Lower leg skin (tissue), 4 donors: Measurements from ENCODE around the gene GRAMD2B. TPM values are rescaled to one million over a fixed set of nuclear protein-coding genes. Genes with fewer than 3 reads are reported as not detected.

Experiments used
- DNase-seq, 2 donors: peaks; one replicate each; pipeline ENCODE4 v3.0.0-alpha.2; 2019; ENCODE audit warnings: low spot score in 2 of 2
- H3K4me3 ChIP-seq: fragments of 200-600 bp; sonication (generic); 2 replicates; pipeline ENCODE4 v1.5.1; 2017; ENCODE audit warnings: mild to moderate bottlenecking, low read depth; ENCODE audit not compliant: poor library complexity, severe bottlenecking
- POLR2A ChIP-seq, 2 donors: fragments of 450-650 bp; IDR thresholded peaks; one replicate each; pipeline ENCODE4 v1.6.1; 2016 to 2017; ENCODE audit warnings: antibody characterized with exemption in 2 of 2, mild to moderate bottlenecking in 1 of 2, moderate library complexity in 1 of 2
- WGBS, 2 donors: methylation state at CpG; one replicate each; pipeline ENCODE4 v1.1.5; 2018; 5-methylcytosine and 5-hydroxymethylcytosine counted together
- intact Hi-C: fragments of 100-400 bp; cut with DNase I; formaldehyde crosslinking; loops from one replicate; pipeline ENCODE4 v1.15.0; 2023; ENCODE audit warnings: low total_unique reads
- total RNA-seq, 4 donors: library from RNA; depleted of rRNA; stranded (reverse); fragments of >200 nt; gene quantifications; one replicate each; pipeline ENCODE4 v1.1.0, GENCODE V29; 2016
- TF ChIP-seq, protein P1 (sequence below), 3 donors: fragments of 450-650 bp; IDR thresholded peaks; one replicate each; pipeline ENCODE4 v1.5.1; 2016; ENCODE audit warnings: antibody characterized with exemption in 3 of 3, mild to moderate bottlenecking in 3 of 3, moderate library complexity in 2 of 3

Gene GRAMD2B
- total RNA-seq, 4 donors from 2014 or later, result 58.9 to 99.8 (median 75.8) TPM

GRCh38 chr5:126471875-126472537 lies 48.8 kb downstream of the GRAMD2B start:
- intact Hi-C loops, result no loop called here
- no peak for DNase-seq
- H3K4me3 ChIP-seq, result no peak overlapping the region
- TF ChIP-seq POLR2A (IDR thresholded peaks at IDR 0.05), result no peak
- WGBS, 2 donors, result 87 to 90% methylated on average over 3 of the region's 3 CpGs

DNA sequence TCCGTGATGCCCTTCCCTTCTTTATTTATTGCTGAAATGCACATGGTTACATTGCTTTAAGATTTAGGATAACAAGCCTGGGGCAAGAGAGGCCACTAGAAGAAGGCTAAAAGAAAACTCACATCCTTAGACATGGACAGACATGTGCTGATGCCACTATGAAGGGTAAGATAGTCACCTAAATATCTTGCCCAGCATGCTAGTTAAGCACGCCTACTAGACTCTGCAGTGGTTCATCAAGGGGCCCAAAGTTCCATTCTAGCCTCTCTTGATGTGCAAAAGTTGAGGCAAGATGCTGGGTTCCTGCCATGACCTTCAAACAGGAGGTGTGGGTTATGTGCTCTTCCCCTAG lies 49.3 kb downstream of the GRAMD2B start:
- intact Hi-C loops, result no loop called here
- no peak for TF ChIP-seq POLR2A (IDR thresholded peaks at IDR 0.05)
- TF ChIP-seq, protein P1, sequence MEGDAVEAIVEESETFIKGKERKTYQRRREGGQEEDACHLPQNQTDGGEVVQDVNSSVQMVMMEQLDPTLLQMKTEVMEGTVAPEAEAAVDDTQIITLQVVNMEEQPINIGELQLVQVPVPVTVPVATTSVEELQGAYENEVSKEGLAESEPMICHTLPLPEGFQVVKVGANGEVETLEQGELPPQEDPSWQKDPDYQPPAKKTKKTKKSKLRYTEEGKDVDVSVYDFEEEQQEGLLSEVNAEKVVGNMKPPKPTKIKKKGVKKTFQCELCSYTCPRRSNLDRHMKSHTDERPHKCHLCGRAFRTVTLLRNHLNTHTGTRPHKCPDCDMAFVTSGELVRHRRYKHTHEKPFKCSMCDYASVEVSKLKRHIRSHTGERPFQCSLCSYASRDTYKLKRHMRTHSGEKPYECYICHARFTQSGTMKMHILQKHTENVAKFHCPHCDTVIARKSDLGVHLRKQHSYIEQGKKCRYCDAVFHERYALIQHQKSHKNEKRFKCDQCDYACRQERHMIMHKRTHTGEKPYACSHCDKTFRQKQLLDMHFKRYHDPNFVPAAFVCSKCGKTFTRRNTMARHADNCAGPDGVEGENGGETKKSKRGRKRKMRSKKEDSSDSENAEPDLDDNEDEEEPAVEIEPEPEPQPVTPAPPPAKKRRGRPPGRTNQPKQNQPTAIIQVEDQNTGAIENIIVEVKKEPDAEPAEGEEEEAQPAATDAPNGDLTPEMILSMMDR (IDR thresholded peaks at IDR 0.05), result no peak
- DNase-seq, result no peak
- WGBS, 2 donors, result 93% methylated on average over 2 of the region's 2 CpGs
- H3K4me3 ChIP-seq, result no peak overlapping the region

GRCh38 chr5:126477294-126478117 lies 54.3 kb downstream of the GRAMD2B start:
- TF ChIP-seq, protein P1 (IDR thresholded peaks at IDR 0.05), result no peak
- TF ChIP-seq POLR2A (IDR thresholded peaks at IDR 0.05), result no peak
- H3K4me3 ChIP-seq, result no peak overlapping the region
- 21 to 27% methylated on average over 5 of the region's 5 CpGs for WGBS, 2 donors
- no peak for DNase-seq
- intact Hi-C loops, result no loop called here

DNA sequence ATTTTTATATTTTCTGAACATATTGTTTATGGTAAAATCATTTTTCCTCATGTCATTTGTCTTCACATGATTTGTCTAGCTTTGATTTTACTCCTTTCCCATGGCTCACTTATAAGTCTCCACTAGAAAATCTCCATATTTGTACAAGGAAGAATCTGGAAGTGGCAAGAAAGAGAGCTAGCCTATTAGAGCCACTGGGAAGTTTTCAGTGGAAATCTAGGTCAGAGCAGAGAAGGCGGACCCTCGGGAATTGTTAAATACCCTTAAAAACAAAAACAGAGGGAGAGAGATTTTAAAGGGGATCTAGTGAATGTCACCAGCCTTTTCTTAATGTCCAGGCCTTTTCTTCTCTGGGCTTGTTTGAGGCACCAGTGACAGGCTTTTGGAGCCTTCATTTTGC lies 56.6 kb downstream of the GRAMD2B start:
- intact Hi-C loops, result no loop called here
- DNase-seq, result no peak
- H3K4me3 ChIP-seq, result no peak overlapping the region
- TF ChIP-seq, protein P1 (IDR thresholded peaks at IDR 0.05), result no peak
- TF ChIP-seq POLR2A (IDR thresholded peaks at IDR 0.05), result no peak
- 51 to 66% methylated on average over 2 of the region's 2 CpGs for WGBS, 2 donors

DNA sequence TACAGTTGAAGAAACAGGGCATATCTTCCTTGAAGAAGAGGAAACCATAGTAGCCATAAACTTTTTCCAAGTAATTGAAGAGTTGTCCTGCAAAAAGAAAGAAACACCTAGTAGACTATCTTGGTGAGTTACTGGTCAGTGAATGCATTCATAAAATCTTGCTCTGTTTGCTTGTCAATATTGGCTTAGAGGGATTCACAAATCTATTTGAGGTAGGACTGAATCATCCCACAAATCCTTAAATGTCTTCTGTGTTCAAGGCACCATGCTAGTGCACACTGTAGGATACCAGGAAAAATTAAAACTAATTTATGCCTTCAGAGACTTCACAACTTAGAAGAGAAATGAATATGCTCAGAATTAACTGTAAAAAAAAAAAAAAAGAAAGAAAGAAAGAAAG lies 57.6 kb downstream of the GRAMD2B start:
- no peak overlapping the region for H3K4me3 ChIP-seq
- intact Hi-C loops, result no loop called here
- no peak for DNase-seq
- no peak for TF ChIP-seq POLR2A (IDR thresholded peaks at IDR 0.05)

DNA sequence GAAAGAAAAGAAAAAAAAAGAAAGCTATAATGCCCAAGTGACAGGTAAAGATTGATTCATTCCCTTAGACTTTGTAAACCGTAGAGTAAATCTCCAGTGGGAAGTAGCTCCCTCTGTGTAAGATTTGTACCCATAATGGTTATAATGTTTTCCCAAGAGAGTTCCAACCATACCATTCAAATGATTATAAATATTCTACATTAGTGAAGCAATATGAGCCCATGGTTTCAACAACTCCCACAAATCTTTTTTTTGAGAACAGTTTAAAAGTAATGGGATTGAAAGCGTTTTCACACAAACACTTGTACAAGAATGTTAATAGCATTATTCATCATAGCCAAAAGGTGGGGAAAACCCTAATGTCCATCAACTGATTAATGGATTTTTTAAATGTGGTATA lies 58.0 kb downstream of the GRAMD2B start:
- intact Hi-C loops, result no loop called here
- DNase-seq, result no peak
- no peak for TF ChIP-seq POLR2A (IDR thresholded peaks at IDR 0.05)
- TF ChIP-seq, protein P1 (IDR thresholded peaks at IDR 0.05), result no peak

More for the DNA sequence above, 58.0 kb downstream of the GRAMD2B start:
- 86 to 90% methylated on average over 2 of the region's 2 CpGs for WGBS, 2 donors
- no peak overlapping the region for H3K4me3 ChIP-seq
